M059J (cell line): ENCODE measurements around the gene MT1A. TPM values are rescaled to one million over a fixed set of nuclear protein-coding genes. Genes with fewer than 3 reads are reported as not detected.

Source experiments
- DNase-seq: peaks from one replicate; pipeline ENCODE4 v3.0.0-alpha.2; 2012; ENCODE audit warnings: low read depth
- total RNA-seq: library from RNA; depleted of rRNA; stranded (reverse); fragments of >200 nt; shearing (Covaris generic); gene quantifications from 2 replicates; pipeline ENCODE4 v1.2.3, GENCODE V29; 2014; rRNA removed

Gene MT1A
- total RNA-seq, 1 experiment from 2014 or later: 9.6 TPM

DNA sequence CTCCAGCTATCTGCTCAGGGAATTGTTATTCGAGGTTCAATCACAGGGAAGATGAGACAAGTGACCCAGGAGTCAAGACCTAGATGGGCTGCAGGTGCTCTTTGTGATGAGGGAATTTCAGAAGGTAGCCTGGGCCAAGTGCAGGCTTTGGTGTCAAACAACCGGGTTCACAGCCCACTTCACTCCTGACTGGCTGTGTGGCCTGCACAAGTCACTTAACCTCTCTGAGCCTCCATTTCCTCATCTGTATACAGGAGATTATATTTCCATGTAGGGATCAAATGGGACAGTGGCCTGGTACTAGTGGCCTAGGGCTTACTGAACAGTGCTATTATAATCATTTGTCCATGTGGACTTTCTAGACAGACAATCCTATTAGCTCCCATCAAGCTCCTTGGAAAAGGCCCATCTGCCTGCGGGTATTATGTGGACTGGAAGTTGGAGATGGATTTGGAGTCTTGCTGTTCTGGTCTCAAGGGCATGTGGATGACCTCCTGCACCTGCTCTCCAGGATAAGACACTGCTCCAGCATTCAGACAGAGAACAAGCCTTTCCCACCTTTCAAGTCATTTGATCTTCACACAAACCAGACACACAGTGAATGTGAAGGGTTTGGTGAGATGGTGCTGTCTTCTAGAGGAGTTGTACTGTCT lies 40.7 kb downstream of the MT1A start:
- DNase-seq: no peak

DNA sequence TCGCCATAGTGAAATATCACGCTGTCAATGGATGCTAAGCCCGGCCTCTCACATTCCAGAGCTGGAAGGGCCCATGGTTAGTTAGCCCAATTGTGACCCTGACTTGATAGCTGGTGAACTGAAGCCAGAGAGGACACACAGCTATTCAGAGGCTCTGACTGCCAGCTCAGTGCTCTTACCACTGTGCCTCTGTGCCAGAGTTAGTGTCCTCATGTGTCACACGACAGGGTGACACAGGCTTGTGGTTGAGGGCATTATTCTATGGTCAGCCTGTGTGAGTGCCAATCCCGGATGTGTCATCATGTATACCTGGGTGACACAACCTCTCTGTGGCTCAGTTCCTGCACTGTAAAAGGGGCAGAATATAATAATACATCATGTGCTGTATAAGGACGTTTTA lies 41.4 kb downstream of the MT1A start:
- peak; percentile 67 for DNase-seq

DNA sequence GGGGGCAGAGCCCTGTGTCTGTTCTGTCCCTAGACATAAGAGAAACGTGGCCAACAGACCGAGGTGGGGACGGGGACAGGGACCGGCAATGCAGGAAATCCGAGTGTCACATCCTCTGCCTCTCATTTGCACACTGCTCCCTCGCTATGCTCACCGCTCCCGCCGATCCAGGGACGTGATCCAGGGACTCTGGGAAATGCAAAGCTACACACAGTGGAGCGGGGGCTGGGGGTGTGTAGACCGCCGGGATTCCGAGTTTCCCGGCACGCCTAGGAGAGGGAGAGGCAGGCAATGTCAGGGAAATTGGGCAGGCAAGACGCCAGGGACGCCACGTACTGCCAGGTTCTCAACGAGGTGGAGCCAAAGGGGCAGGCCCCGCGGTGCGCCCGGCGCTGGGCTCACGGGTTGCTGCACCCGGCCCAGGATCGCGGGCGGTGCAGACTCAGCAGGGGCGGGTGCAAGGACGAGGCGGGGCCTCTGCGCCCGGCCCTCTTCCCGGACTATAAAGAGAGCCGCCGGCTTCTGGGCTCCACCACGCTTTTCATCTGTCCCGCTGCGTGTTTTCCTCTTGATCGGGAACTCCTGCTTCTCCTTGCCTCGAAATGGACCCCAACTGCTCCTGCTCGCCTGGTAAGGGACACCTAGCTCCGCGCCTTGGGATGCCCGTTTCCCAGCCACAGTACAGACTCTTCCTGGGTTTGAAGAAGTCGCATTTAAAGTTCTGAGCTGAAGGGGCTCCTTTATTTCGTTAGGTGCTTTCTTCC lies 43.7 kb downstream of the MT1A start, which contains the start of gene MT1X:
TSS of gene MT1X (plus strand) at position 532 of the 764 bp plus-strand sequence. CDS start at position 603, 71 bp downstream.
- DNase-seq: peak; percentile 90

DNA sequence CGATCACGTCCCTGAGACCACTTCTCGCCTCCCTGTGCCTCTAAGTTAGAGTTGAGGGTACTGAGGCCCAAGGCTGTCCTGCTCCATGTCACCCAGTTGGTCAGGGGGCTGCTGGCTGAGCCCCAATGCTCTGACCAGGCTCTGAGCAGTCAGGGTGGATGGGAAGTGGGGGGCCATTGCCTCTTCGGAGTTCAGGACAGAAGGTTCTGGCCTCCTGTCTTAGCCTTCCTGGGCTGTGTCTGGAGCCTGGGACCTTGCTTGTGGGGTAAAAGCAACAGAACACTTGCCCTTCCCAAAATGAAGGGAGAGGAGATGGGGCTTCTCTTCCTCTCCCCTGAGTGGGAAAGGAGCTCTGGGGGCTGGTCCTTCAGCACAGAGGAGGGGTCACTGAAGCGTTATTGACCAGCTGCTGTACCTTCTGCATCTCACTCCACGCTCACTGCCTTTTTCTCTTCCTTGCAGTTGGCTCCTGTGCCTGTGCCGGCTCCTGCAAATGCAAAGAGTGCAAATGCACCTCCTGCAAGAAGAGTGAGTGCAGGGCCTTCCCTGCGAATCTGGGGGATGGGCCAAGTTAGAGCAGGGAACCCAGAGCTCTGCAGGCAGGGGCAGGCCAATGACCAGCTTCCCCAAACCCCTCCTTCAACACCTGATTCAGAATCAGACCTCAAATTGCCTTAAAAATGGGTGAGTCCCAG lies 44.4 kb downstream of the MT1A start:
- DNase-seq: peak; percentile 7

DNA sequence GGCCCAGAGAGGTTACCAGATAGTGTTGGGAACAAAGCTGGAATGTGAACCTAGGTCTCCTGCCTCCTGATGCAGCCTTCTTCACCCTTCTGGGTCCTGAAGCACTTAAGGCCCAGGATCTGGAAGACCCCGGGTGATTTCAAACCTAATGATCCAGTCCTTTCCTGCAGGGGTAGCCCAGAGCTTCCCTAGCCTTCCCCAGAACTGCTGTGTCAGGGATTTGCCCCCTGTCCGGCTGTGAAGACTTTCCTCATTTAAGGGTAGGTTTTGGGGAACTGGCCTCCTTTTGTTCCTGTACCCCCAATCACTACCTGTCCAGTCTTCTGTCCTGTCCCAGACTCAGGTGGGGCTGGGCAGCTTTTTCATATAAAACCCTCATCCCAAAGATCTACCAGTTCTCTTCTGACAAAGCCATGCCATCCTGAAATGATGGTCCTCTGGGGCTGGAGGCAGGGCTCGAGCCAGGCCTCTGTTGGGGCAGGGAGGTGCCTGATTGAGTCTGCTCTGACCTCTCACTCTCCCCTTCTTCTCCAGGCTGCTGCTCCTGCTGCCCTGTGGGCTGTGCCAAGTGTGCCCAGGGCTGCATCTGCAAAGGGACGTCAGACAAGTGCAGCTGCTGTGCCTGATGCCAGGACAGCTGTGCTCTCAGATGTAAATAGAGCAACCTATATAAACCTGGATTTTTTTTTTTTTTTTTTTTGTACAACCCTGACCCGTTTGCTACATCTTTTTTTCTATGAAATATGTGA lies 45.1 kb downstream of the MT1A start:
- no peak for DNase-seq

DNA sequence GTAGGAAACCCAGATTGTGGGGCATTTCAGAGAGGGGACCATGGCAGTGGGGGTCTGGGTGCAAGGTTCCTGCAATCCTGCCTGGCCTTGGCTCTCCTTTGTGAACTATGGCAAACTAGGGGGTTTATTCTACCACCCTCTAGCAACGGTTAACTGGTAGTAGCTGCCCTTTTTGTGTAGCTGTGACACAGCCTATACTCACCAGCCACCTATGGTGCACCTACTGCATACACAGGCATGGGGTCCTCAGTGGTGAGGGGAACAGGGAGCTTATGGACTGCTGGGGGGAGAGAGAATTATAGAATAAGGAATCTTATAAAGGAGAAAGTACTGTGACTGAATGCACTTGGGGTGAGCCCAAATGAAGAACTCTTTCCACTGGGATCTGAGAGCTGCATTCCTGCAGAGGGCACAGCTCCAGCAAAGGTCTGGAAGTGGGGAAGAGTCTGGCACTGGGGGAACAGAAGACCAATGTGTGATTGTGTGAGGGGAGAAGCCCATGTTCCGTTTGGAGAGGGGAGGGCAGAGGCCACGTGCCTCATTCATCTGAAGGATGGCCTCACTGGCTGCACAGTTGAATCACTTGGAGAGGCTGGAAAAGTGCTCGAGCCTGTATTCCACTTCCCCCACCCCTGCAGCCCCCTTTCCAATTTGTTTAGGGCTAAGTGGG lies 45.9 kb downstream of the MT1A start:
- no peak for DNase-seq

DNA sequence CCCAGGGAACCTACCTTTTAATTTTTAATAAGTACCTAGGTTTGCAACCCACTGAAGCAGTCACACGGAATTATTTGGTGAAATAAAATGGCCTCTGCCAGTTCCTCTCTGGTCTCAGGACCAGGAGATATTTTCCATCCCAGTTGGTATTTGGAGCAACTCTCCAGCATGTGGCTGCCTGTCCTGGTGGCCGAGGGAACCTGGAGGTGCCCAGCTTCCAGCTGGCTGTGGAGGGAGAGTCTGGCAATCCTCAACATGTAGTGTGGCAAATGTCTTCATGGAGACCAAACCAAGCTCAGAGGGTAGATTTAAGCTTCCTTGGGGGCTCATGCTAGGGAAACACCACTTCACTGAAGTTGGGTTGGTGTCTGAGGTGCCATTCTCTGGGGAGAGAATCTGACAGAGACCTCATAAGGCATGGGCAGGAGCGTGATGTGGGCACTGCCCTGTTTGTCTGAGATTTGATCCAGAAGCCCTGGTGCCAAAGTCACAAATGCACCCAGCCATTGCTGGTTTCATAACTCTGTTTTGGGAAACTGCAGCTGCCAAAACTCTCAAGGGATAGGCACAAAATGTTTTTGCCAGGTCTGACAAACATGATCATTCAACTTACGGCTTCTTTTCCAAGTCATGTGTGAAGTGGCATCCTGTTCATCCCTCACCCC lies 46.6 kb downstream of the MT1A start:
- no peak for DNase-seq

DNA sequence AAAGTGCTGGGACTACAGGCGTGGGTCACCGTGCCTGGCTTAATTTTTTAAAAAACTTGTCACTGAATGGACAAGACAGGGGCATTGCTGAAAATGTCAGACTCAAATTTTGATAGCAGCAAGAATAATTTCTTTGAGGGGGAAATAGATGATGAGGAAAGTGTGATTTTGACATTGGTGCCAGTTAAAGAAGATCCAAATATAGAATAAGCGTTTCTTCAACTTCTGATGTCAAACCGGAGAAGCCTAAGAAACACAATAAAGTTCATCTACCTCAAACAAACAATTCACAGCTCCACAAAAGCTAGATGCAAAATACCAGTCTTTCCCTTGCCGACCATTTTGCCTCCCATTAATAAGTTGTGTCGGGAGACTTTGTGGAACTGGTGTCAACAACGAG lies 48.3 kb downstream of the MT1A start:
- no peak for DNase-seq

DNA sequence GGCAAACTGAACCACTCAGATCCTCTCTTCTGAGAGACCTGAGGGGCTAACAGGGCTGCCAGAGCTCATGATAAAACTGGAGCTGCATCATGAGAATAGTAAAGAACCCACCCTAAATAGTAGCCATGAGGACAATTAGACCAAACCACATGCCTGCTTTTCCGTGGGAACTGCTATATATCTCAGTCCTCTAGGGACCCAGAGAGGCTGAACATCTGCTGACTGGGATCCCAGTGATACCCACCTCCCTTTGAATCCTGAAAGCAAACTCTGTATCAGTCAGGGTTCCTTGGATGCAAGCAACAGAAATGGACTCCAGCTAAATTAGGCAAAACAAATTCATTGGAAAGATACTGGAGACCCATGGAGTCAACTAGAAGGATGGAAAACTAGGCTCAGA lies 50.3 kb downstream of the MT1A start:
- DNase-seq: peak; percentile 15

DNA sequence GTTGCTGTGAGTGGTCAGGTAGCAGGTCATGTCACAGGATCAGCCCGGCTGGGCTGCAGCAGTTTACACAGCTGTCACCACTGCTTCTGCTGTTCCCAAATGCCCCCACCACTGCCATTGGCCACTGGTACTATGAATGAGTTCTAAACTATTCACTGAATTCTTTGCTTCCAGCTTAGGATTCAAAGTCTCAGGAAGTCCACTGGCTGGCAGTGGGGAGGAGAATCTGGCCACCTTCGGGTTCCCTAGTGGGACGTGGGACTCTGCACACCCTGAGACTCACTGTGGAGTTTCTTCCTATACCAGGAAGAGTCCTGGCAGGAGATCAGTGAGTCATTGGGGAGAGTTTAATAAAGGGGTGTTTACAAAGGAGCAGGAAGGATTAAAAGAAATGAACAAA lies 50.7 kb downstream of the MT1A start:
- DNase-seq: peak; percentile 64

Other genes with a start within 250 kb of the MT1A start
- gene AMFR, start 213.1 kb upstream of the MT1A start, total RNA-seq: 128 and 196 TPM in 2 replicates
- 83.5 and 172 TPM in 2 replicates for gene NUDT21, start 187.3 kb upstream of the MT1A start, total RNA-seq
- gene OGFOD1, start 187.1 kb upstream of the MT1A start, total RNA-seq: 103 and 105 TPM in 2 replicates
- gene BBS2, start 118.6 kb upstream of the MT1A start, total RNA-seq: 60.4 and 62.6 TPM in 2 replicates
- gene MT4, start 73.6 kb upstream of the MT1A start, total RNA-seq: not detected in 2 replicates
- not detected in 2 replicates for gene MT3, start 49.1 kb upstream of the MT1A start, total RNA-seq
- 521 and 535 TPM in 2 replicates for gene MT2A, start 30.1 kb upstream of the MT1A start, total RNA-seq
- 89.2 and 89.4 TPM in 2 replicates for gene MT1E, start 12.9 kb upstream of the MT1A start, total RNA-seq
- 0.22 and 1.4 TPM in 2 replicates for gene MT1M, start 6.0 kb upstream of the MT1A start, total RNA-seq
- not detected in 2 replicates for gene MT1B, start 13.2 kb downstream of the MT1A start, total RNA-seq
- gene MT1F, start 19.3 kb downstream of the MT1A start, total RNA-seq: 12.8 and 13.0 TPM in 2 replicates
- gene MT1G, start 29.4 kb downstream of the MT1A start, total RNA-seq: 2.9 and 6.1 TPM in 2 replicates
- gene MT1H, start 31.1 kb downstream of the MT1A start, total RNA-seq: not detected in 2 replicates
- gene MT1X, start 43.8 kb downstream of the MT1A start, total RNA-seq: 200 and 232 TPM in 2 replicates
- gene NUP93, start 91.5 kb downstream of the MT1A start, total RNA-seq: 106 and 123 TPM in 2 replicates
- gene SLC12A3, start 226.5 kb downstream of the MT1A start, total RNA-seq: not detected in 2 replicates